ENCODE results near the gene STRAP. TPM values are rescaled to one million over a fixed set of nuclear protein-coding genes. Genes with fewer than 3 reads are reported as not detected.

The STRAP gene
- total RNA-seq, 1 donor from 2014 or later, result 109 TPM

GRCh38 chr12:15918066-15918465 is 35.9 kb downstream of the STRAP start:
- Mint-ChIP-seq H3K36me3 (peaks cover 5% of the 10 kb centered on the region), H3K9me3 (peaks cover 4% of the 10 kb centered on the region), H3K4me3 (no peak overlapping the region), H3K4me1 (peaks cover 14% of the 10 kb centered on the region), H3K27ac (no peak overlapping the region), H3K27me3 (ENCODE audit: low read depth) (no peaks in the 10 kb centered on the region)
- no peak for TF ChIP-seq CTCF (IDR thresholded peaks at IDR 0.05; ENCODE audit: unreplicated experiment)
- no peak for DNase-seq (ENCODE audit: low spot score in 2 of 2, unreplicated experiment in 2 of 2)

DNA sequence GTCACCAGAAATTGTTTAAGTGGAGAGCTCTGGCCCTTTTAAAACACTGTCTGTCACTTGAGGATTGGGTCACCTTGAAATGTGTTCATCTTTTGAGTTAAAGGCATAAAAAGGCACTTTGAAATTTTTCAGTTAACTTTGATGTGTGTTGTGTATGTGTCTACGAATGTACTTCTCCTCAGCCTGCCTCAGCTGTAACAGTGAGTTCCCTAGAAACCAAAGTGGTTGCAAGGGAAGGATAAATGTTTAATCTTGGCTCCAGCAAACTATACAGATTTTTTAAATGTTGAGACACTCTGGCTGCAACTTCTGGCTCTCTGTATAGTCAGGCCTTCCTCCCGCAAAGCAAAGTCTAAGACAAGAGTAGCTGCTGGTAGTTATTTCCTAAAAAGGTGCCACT is 37.2 kb downstream of the STRAP start:
- DNase-seq (ENCODE audit: low spot score in 2 of 2, unreplicated experiment in 2 of 2), result no peak
- no peak overlapping the region for H3K4me3 Mint-ChIP-seq
- H3K27ac Mint-ChIP-seq, result peak overlapping the region; percentile 75
- H3K36me3 Mint-ChIP-seq, result peaks cover 5% of the 10 kb centered on the region
- H3K9me3 Mint-ChIP-seq, result peaks cover 4% of the 10 kb centered on the region
- no peak for TF ChIP-seq CTCF (IDR thresholded peaks at IDR 0.05; ENCODE audit: unreplicated experiment)
- H3K27me3 Mint-ChIP-seq (ENCODE audit: low read depth), result no peaks in the 10 kb centered on the region
- peaks cover 14% of the 10 kb centered on the region for H3K4me1 Mint-ChIP-seq

DNA sequence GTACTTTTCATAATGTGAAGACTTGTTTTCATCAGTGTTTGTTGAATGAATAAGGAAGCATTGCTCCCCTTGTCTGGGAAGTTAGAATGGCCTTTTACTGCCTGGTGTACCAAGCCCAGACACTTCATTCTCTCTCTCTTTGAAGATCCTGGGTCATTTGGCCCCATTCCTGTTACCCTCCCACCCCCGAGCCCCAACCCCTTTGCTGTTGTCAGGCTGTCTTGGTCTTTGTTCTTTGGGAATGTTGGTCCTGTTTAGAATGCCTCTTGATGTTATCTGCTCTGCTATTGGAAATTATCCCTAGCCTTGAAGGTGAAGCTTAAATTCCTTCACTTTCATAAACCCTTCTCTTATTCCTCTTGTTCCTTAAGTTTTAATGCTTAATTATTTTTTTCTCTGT is 42.8 kb downstream of the STRAP start:
- Mint-ChIP-seq H3K36me3 (peaks cover 5% of the 10 kb centered on the region), H3K27me3 (ENCODE audit: low read depth) (no peaks in the 10 kb centered on the region), H3K4me3 (no peak overlapping the region), H3K9me3 (peaks cover 4% of the 10 kb centered on the region), H3K27ac (no peak overlapping the region), H3K4me1 (peaks cover 4% of the 10 kb centered on the region)
- DNase-seq (ENCODE audit: low spot score in 2 of 2, unreplicated experiment in 2 of 2), result no peak
- TF ChIP-seq CTCF (IDR thresholded peaks at IDR 0.05; ENCODE audit: unreplicated experiment), result no peak

DNA sequence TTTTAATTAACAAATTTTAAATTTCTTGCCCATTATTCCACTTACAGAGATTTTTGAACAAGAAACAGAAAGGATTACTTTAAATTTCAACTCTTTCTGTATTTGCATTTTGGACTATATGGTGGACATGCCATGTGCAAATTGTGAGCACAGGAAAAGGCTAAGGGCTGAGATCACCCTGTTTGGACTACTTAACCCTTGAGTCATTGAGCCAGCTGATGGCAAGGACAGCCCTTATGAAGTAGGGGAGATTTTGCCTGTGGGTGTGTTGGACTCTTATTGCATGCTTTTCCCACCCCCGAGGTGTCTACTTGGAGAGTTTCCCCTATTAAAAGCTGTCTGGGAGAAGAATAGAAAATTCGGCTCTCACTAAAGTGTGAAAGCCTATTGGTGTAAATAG is 46.2 kb downstream of the STRAP start:
- no peak for DNase-seq (ENCODE audit: low spot score in 2 of 2, unreplicated experiment in 2 of 2)
- no peak overlapping the region for H3K27ac Mint-ChIP-seq
- peaks cover 4% of the 10 kb centered on the region for H3K4me1 Mint-ChIP-seq
- no peak for TF ChIP-seq CTCF (IDR thresholded peaks at IDR 0.05; ENCODE audit: unreplicated experiment)
- no peaks in the 10 kb centered on the region for H3K36me3 Mint-ChIP-seq
- H3K9me3 Mint-ChIP-seq, result peaks cover 6% of the 10 kb centered on the region
- no peak overlapping the region for H3K4me3 Mint-ChIP-seq
- no peaks in the 10 kb centered on the region for H3K27me3 Mint-ChIP-seq (ENCODE audit: low read depth)

GRCh38 chr12:15928870-15929571 is 46.8 kb downstream of the STRAP start:
- no peaks in the 10 kb centered on the region for H3K27me3 Mint-ChIP-seq (ENCODE audit: low read depth)
- no peak overlapping the region for H3K4me3 Mint-ChIP-seq
- H3K36me3 Mint-ChIP-seq, result no peaks in the 10 kb centered on the region

More at GRCh38 chr12:15928870-15929571, 46.8 kb downstream of the STRAP start:
- Mint-ChIP-seq H3K27ac (no peak overlapping the region), H3K4me1 (peaks cover 4% of the 10 kb centered on the region), H3K9me3 (peaks cover 6% of the 10 kb centered on the region)
- no peak for TF ChIP-seq CTCF (IDR thresholded peaks at IDR 0.05; ENCODE audit: unreplicated experiment)
- DNase-seq (ENCODE audit: low spot score in 2 of 2, unreplicated experiment in 2 of 2), result no peak

All from mesothelial cell of epicardium (in vitro differentiated cells).